GM19455 (cell line): ENCODE measurements around the gene NR0B1.

ENCODE experiments used
- ATAC-seq: cut with Tn5 transposase; IDR thresholded peaks from one replicate; pipeline ENCODE4 v1.9.1; 2021; ENCODE audit not compliant: unreplicated experiment

NR0B1 gene

GRCh38 chrX:30275498-30275897, 33.7 kb downstream of the NR0B1 start:
- ATAC-seq, result no peak

DNA sequence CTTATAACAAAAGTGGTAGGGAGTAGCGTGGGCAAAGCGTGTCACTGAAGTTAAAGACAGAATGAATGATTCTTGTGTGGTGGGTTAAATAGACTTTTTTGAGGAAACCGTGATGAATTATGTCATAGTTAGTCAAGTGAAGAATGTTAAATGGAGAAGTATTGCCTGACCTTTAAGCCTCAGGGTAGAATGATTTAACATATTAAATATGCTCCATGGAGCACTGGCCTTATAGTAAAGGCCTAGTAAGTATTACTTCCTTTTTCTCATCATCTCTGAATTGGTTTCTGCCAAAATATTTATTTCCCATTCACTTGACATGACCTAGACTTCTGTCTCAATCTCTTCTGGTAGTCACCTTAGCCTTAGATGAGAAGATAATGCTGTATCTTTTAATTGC, 38.6 kb downstream of the NR0B1 start:
- no peak for ATAC-seq

- no peak for ATAC-seq
These were observed 46.4 kb downstream of the NR0B1 start for GRCh38 chrX:30262763-30263162.

DNA sequence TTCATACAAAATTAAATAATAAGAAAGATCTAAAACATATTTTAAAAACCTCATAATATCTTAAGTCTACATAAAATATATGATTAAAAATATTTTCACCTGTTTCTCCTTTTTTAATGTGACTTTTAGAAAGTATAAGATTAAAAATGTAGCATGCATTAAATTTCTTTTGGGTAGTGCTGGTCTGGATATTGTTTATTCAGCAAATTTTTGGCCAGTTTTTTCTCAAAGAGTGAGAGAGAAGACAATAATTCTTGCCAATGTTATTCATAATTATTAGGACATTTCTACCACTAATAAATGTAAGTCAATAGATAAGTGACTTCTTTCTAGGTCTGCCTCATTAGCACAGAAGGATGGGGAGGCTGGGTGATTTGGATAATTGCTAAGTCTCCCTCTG, 48.2 kb downstream of the NR0B1 start:
- no peak for ATAC-seq

DNA sequence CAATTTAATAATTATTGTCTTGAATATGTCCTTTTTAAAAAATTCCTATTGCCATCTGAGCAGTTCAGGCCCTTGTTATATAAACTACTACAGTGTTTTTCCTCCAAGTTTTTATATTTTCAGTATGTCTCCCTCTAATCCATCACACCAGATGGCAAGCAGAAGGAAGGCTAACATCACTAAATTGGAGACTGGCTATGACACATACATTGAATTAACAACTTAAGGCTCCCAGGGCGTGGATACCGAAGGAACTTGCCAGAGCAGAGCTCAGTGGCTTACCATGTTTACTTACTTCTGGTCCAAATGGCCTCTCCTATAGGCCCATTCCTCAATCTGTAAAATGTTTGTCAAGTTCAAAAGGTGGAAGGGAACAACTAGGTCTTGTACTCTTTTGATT, 49.3 kb downstream of the NR0B1 start:
- no peak for ATAC-seq
